Parathyroid adenoma (tissue), 2 donors: ENCODE data around the gene MCC.
A peak's percentile ranks its signal among the peaks of the same experiment; 100 is the strongest.

Source experiments
- H2AFZ ChIP-seq: fragments of 300-600 bp; sonication (generic); one replicate; pipeline ENCODE4 v1.7.0; 2017; ENCODE audit warnings: antibody characterized with exemption, mild to moderate bottlenecking
- H3K27ac ChIP-seq: fragments of 300-600 bp; sonication (generic); one replicate; pipeline ENCODE4 v1.7.0; 2017
- H3K27me3 ChIP-seq: fragments of 300-600 bp; sonication (generic); one replicate; pipeline ENCODE4 v1.7.0; 2017; ENCODE audit warnings: low read length; ENCODE audit not compliant: control insufficient read depth, insufficient read depth
- H3K36me3 ChIP-seq: fragments of 300-600 bp; sonication (generic); one replicate; pipeline ENCODE4 v1.7.0; 2017; ENCODE audit warnings: low read length; ENCODE audit not compliant: control insufficient read depth, insufficient read depth
- H3K4me1 ChIP-seq: fragments of 300-600 bp; sonication (generic); one replicate; pipeline ENCODE4 v1.7.0; 2017; ENCODE audit warnings: control low read depth
- H3K4me2 ChIP-seq: fragments of 300-600 bp; sonication (generic); one replicate; pipeline ENCODE4 v1.7.0; 2017; ENCODE audit warnings: low read length
- H3K4me3 ChIP-seq: fragments of 300-600 bp; sonication (generic); one replicate; pipeline ENCODE4 v1.7.0; 2017; ENCODE audit warnings: low read depth, low read length
- H3K79me2 ChIP-seq: fragments of 300-600 bp; sonication (generic); one replicate; pipeline ENCODE4 v1.7.0; 2017; ENCODE audit warnings: control low read depth
- H3K9ac ChIP-seq: fragments of 300-600 bp; sonication (generic); one replicate; pipeline ENCODE4 v1.7.0; 2017; ENCODE audit warnings: mild to moderate bottlenecking
- H3K9me3 ChIP-seq: fragments of 300-600 bp; sonication (generic); one replicate; pipeline ENCODE4 v1.7.0; 2017; ENCODE audit warnings: low read length; ENCODE audit not compliant: control insufficient read depth
- CTCF ChIP-seq: fragments of 300-600 bp; sonication (generic); IDR thresholded peaks from one replicate; pipeline ENCODE4 v1.7.0; 2017; ENCODE audit warnings: antibody characterized with exemption, mild to moderate bottlenecking
- donor health status: primary hyperparathyroidism.

Gene MCC

GRCh38 chr5:113293068-113293974, 194.9 kb downstream of the MCC start:
- peak overlapping the region; percentile 5 for H2AFZ ChIP-seq
- no peaks in the 10 kb centered on the region for H3K27me3 ChIP-seq
- no peaks in the 10 kb centered on the region for H3K9me3 ChIP-seq
- peak overlapping the region; percentile 54 for H3K9ac ChIP-seq
- H3K27ac ChIP-seq = peak overlapping the region; percentile 91
- no peaks in the 10 kb centered on the region for H3K36me3 ChIP-seq
- H3K4me1 ChIP-seq = peaks cover 21% of the 10 kb centered on the region
- peak overlapping the region; percentile 99 for H3K4me3 ChIP-seq
- H3K79me2 ChIP-seq = peaks cover 77% of the 10 kb centered on the region
- TF ChIP-seq CTCF = no peak
- peak overlapping the region; percentile 86 for H3K4me2 ChIP-seq

GRCh38 chr5:113292462-113292861, 195.8 kb downstream of the MCC start:
- Histone ChIP-seq H2AFZ (no peak overlapping the region), H3K79me2 (peaks cover 79% of the 10 kb centered on the region), H3K27ac (peak overlapping the region; percentile 91), H3K4me2 (peak overlapping the region; percentile 86), H3K9ac (no peak overlapping the region), H3K27me3 (no peaks in the 10 kb centered on the region), H3K4me3 (peak overlapping the region; percentile 99), H3K9me3 (no peaks in the 10 kb centered on the region), H3K4me1 (peaks cover 25% of the 10 kb centered on the region), H3K36me3 (no peaks in the 10 kb centered on the region)
- TF ChIP-seq CTCF = no peak

- Histone ChIP-seq H3K79me2 (peaks cover 63% of the 10 kb centered on the region), H3K36me3 (no peaks in the 10 kb centered on the region), H3K27ac (no peak overlapping the region), H3K4me3 (no peak overlapping the region), H3K9ac (no peak overlapping the region), H3K4me2 (no peak overlapping the region), H3K27me3 (no peaks in the 10 kb centered on the region), H3K4me1 (peaks cover 42% of the 10 kb centered on the region), H3K9me3 (no peaks in the 10 kb centered on the region), H2AFZ (no peak overlapping the region)
- no peak for TF ChIP-seq CTCF
These were observed 204.7 kb downstream of the MCC start for GRCh38 chr5:113283558-113283957.

GRCh38 chr5:113282472-113282871, 205.8 kb downstream of the MCC start:
- Histone ChIP-seq H3K4me2 (peak overlapping the region; percentile 1), H2AFZ (no peak overlapping the region), H3K79me2 (peaks cover 63% of the 10 kb centered on the region), H3K4me3 (no peak overlapping the region), H3K36me3 (no peaks in the 10 kb centered on the region), H3K27ac (peak overlapping the region; percentile 7), H3K4me1 (peaks cover 40% of the 10 kb centered on the region), H3K9ac (no peak overlapping the region), H3K9me3 (no peaks in the 10 kb centered on the region), H3K27me3 (no peaks in the 10 kb centered on the region)
- no peak for TF ChIP-seq CTCF
